HepG2 (cell line): ENCODE data around the gene MRPL20. TPM values are rescaled to one million over a fixed set of nuclear protein-coding genes. Genes with fewer than 3 reads are reported as not detected.

Experiments used
- BRCA1 ChIP-seq: sonication (generic); formaldehyde crosslinking; IDR thresholded peaks from 2 replicates; pipeline ENCODE4 v1.4.0; 2020; ENCODE audit warnings: missing genetic modification reagents
- FOXJ3 ChIP-seq: sonication (generic); formaldehyde crosslinking; IDR thresholded peaks from 2 replicates; pipeline ENCODE4 v1.4.0; 2020; ENCODE audit warnings: missing genetic modification reagents, mild to moderate bottlenecking, borderline replicate concordance
- FOXK1 ChIP-seq: sonication (generic); formaldehyde crosslinking; IDR thresholded peaks from 2 replicates; pipeline ENCODE4 v1.4.0; 2020; ENCODE audit warnings: low read depth, missing genetic modification reagents, borderline replicate concordance
- HMG20B ChIP-seq: conservative IDR thresholded peaks from 2 replicates; pipeline ENCODE4 v1.6.1; 2016; ENCODE audit warnings: missing genetic modification reagents, missing compliant biosample characterization
- HMGA1 ChIP-seq: sonication (generic); formaldehyde crosslinking; conservative IDR thresholded peaks from 2 replicates; pipeline ENCODE4 v1.4.0; 2020; ENCODE audit warnings: missing genetic modification reagents
- JUND ChIP-seq: sonication (generic); formaldehyde crosslinking; IDR thresholded peaks from 2 replicates; pipeline ENCODE4 v1.8.0; 2022; ENCODE audit warnings: mild to moderate bottlenecking, missing genetic modification reagents
- SSRP1 ChIP-seq: IDR thresholded peaks from 2 replicates; pipeline ENCODE4 v1.6.1; 2016; ENCODE audit warnings: control low read depth
- YEATS4 ChIP-seq: sonication (generic); formaldehyde crosslinking; IDR thresholded peaks from 2 replicates; pipeline ENCODE4 v1.4.0; 2020; ENCODE audit warnings: missing genetic modification reagents, borderline replicate concordance
- ZBTB7A ChIP-seq: sonication (generic); formaldehyde crosslinking; IDR thresholded peaks from 2 replicates; pipeline ENCODE4 v1.8.0; 2022; ENCODE audit warnings: mild to moderate bottlenecking, missing genetic modification reagents
- ZNF10 ChIP-seq: sonication (generic); formaldehyde crosslinking; IDR thresholded peaks from 2 replicates; pipeline ENCODE4 v1.4.0; 2020; ENCODE audit warnings: mild to moderate bottlenecking, low read depth, missing genetic modification reagents, borderline replicate concordance
- ZNF180 ChIP-seq: sonication (generic); formaldehyde crosslinking; IDR thresholded peaks from 2 replicates; pipeline ENCODE4 v1.4.0; 2020; ENCODE audit warnings: low read depth, missing genetic modification reagents, borderline replicate concordance
- ZNF430 ChIP-seq: sonication (generic); formaldehyde crosslinking; IDR thresholded peaks from 2 replicates; pipeline ENCODE4 v1.9.0; 2021; ENCODE audit warnings: mild to moderate bottlenecking, missing genetic modification reagents
- ZNF484 ChIP-seq: sonication (generic); formaldehyde crosslinking; IDR thresholded peaks from 2 replicates; pipeline ENCODE4 v1.5.1; 2020; ENCODE audit warnings: mild to moderate bottlenecking, low read depth, missing genetic modification reagents, borderline replicate concordance
- ZNF550 ChIP-seq: sonication (generic); formaldehyde crosslinking; IDR thresholded peaks from 2 replicates; pipeline ENCODE4 v1.4.0; 2020; ENCODE audit warnings: mild to moderate bottlenecking, missing genetic modification reagents, borderline replicate concordance
- ZNF672 ChIP-seq: sonication (generic); formaldehyde crosslinking; IDR thresholded peaks from 2 replicates; pipeline ENCODE4 v1.8.1; 2022; ENCODE audit warnings: missing genetic modification reagents
- ZNF790 ChIP-seq: sonication (generic); formaldehyde crosslinking; IDR thresholded peaks from 2 replicates; pipeline ENCODE4 v1.8.0; 2022; ENCODE audit warnings: missing genetic modification reagents, mild to moderate bottlenecking, borderline replicate concordance
- polyA plus RNA-seq, 8 experiments: library from polyadenylated mRNA; depleted of rRNA in 3 of 8; stranded (reverse) in 7 of 8; unstranded in 1 of 8; fragments of >200 nt; fragmentation: Illumina TruSeq in 4 of 8; extraction: Trizol in 4 of 8; gene quantifications; 2 replicates each; pipeline versions ENCODE4 v1.2.1 to v1.2.3, GENCODE V29; 2011 to 2016; ENCODE audit warnings: low read depth in 4 of 8, missing spikeins in 1 of 8, mixed read lengths in 1 of 8; ENCODE audit not compliant: insufficient read depth in 1 of 8
- total RNA-seq, 5 experiments: library from RNA; depleted of rRNA; stranded (reverse); fragments of >200 nt; fragmentation: Illumina TruSeq; extraction: Trizol; gene quantifications; 2 replicates each; pipeline ENCODE4 v1.2.3, GENCODE V29; 2016; ENCODE audit warnings: low read depth in 1 of 5
- TF ChIP-seq, protein P1 (sequence below): sonication (generic); formaldehyde crosslinking; IDR thresholded peaks from 2 replicates; pipeline ENCODE4 v1.4.0; 2020; ENCODE audit warnings: missing genetic modification reagents; ENCODE audit errors: not compliant biosample characterization
- TF ChIP-seq, protein P2 (sequence below): sonication (generic); formaldehyde crosslinking; IDR thresholded peaks from 2 replicates; pipeline ENCODE4 v1.4.0; 2020; ENCODE audit warnings: missing genetic modification reagents, borderline replicate concordance
- TF ChIP-seq, protein P3 (sequence below): sonication (generic); formaldehyde crosslinking; IDR thresholded peaks from 2 replicates; pipeline ENCODE4 v1.4.0; 2020; ENCODE audit warnings: mild to moderate bottlenecking, missing genetic modification reagents, borderline replicate concordance

The MRPL20 gene
- total and polyA plus RNA-seq, 2 of the 13 experiments (the other 11 are each of a cell fraction or from before 2014, with no cell fraction given), result 59.2 to 127 TPM

DNA sequence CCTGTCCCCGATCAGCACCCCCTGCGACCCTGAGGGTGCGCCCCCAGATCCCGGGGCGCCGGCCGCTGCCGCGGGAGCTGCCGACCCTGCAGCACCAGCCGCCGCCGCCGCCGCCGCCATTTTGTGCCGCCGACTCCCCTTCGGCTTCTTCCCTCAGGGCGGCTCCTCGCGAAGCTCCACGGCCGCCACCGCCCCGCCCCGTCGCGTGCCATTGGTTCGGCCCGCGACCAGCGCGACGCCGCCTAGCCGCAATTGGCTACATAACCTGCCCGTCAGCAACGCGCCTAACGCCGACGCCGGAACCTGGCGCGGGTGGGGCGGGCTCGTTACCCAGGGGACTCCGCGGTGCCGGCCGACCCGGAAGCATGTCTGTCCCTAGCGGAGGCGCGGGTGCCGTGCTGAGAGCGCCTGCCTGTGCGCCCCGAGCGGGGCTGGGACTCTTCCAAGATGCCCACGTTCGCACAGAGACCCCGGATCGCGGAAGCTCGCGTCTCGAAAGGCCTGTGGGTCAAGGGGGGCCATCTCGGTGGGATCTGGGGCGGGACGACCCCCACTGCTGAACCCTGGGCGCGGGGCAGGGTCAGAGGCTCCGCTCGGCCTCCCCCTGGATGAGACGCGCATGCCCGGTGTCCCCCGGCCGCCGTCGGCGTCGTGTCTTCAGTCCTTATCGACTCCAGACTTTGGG lies 7.8 kb downstream of the MRPL20 start, which contains the start of gene CCNL2 (continued):
- TF ChIP-seq, protein P1, sequence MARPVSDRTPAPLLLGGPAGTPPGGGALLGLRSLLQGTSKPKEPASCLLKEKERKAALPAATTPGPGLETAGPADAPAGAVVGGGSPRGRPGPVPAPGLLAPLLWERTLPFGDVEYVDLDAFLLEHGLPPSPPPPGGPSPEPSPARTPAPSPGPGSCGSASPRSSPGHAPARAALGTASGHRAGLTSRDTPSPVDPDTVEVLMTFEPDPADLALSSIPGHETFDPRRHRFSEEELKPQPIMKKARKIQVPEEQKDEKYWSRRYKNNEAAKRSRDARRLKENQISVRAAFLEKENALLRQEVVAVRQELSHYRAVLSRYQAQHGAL (CRISPR knock-in tag), result no peak
- TF ChIP-seq, protein P2, sequence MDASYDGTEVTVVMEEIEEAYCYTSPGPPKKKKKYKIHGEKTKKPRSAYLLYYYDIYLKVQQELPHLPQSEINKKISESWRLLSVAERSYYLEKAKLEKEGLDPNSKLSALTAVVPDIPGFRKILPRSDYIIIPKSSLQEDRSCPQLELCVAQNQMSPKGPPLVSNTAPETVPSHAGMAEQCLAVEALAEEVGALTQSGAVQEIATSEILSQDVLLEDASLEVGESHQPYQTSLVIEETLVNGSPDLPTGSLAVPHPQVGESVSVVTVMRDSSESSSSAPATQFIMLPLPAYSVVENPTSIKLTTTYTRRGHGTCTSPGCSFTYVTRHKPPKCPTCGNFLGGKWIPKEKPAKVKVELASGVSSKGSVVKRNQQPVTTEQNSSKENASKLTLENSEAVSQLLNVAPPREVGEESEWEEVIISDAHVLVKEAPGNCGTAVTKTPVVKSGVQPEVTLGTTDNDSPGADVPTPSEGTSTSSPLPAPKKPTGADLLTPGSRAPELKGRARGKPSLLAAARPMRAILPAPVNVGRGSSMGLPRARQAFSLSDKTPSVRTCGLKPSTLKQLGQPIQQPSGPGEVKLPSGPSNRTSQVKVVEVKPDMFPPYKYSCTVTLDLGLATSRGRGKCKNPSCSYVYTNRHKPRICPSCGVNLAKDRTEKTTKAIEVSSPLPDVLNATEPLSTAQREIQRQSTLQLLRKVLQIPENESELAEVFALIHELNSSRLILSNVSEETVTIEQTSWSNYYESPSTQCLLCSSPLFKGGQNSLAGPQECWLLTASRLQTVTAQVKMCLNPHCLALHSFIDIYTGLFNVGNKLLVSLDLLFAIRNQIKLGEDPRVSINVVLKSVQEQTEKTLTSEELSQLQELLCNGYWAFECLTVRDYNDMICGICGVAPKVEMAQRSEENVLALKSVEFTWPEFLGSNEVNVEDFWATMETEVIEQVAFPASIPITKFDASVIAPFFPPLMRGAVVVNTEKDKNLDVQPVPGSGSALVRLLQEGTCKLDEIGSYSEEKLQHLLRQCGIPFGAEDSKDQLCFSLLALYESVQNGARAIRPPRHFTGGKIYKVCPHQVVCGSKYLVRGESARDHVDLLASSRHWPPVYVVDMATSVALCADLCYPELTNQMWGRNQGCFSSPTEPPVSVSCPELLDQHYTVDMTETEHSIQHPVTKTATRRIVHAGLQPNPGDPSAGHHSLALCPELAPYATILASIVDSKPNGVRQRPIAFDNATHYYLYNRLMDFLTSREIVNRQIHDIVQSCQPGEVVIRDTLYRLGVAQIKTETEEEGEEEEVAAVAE (CRISPR knock-in tag), result peak; percentile 64; the same call in 1 of the 2 replicates
- TF ChIP-seq, protein P3, sequence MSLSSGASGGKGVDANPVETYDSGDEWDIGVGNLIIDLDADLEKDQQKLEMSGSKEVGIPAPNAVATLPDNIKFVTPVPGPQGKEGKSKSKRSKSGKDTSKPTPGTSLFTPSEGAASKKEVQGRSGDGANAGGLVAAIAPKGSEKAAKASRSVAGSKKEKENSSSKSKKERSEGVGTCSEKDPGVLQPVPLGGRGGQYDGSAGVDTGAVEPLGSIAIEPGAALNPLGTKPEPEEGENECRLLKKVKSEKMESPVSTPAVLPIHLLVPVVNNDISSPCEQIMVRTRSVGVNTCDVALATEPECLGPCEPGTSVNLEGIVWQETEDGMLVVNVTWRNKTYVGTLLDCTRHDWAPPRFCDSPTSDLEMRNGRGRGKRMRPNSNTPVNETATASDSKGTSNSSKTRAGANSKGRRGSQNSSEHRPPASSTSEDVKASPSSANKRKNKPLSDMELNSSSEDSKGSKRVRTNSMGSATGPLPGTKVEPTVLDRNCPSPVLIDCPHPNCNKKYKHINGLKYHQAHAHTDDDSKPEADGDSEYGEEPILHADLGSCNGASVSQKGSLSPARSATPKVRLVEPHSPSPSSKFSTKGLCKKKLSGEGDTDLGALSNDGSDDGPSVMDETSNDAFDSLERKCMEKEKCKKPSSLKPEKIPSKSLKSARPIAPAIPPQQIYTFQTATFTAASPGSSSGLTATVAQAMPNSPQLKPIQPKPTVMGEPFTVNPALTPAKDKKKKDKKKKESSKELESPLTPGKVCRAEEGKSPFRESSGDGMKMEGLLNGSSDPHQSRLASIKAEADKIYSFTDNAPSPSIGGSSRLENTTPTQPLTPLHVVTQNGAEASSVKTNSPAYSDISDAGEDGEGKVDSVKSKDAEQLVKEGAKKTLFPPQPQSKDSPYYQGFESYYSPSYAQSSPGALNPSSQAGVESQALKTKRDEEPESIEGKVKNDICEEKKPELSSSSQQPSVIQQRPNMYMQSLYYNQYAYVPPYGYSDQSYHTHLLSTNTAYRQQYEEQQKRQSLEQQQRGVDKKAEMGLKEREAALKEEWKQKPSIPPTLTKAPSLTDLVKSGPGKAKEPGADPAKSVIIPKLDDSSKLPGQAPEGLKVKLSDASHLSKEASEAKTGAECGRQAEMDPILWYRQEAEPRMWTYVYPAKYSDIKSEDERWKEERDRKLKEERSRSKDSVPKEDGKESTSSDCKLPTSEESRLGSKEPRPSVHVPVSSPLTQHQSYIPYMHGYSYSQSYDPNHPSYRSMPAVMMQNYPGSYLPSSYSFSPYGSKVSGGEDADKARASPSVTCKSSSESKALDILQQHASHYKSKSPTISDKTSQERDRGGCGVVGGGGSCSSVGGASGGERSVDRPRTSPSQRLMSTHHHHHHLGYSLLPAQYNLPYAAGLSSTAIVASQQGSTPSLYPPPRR (CRISPR knock-in tag), result 0 out of 2 replicates have a peak, but pooled peaks have one; percentile 48
- TF ChIP-seq FOXK1 (CRISPR knock-in tag) (peak; percentile 66; the same call in 1 of the 2 replicates), SSRP1 (CRISPR knock-in tag) (no peak), HMGA1 (CRISPR knock-in tag) (no peak), JUND (no peak), ZNF484 (no peak), HMG20B (no peak), ZNF550 (no peak), ZNF672 (no peak), ZNF790 (CRISPR knock-in tag) (no peak; the same call in 1 of the 2 replicates), FOXJ3 (CRISPR knock-in tag) (no peak), YEATS4 (0 out of 2 replicates have a peak, but pooled peaks have one; percentile 63), ZNF10 (no peak), ZBTB7A (CRISPR knock-in tag) (no peak; the same call in 1 of the 2 replicates), ZNF430 (CRISPR knock-in tag) (0 out of 2 replicates have a peak, but pooled peaks have one; percentile 21), BRCA1 (CRISPR knock-in tag) (no peak), ZNF180 (CRISPR knock-in tag) (no peak; the same call in 1 of the 2 replicates)
